Panc1 (cell line): ENCODE data around the gene ZC3H12C.
"Not testable (repeated sequence)": the region's sequence is repeated elsewhere in the genome, so short reads cannot be mapped to it uniquely, and the experiment has no call there.

ENCODE experiments used
- TCF7L2 ChIP-seq: IDR thresholded peaks from 2 replicates; pipeline ENCODE4 v1.6.1; 2011; ENCODE audit warnings: mild to moderate bottlenecking, low read depth, low read length, inconsistent platforms
- TF ChIP-seq, protein P1 (sequence below): fragments of 450-650 bp; IDR thresholded peaks from 2 replicates; pipeline ENCODE4 v1.5.1; 2017; ENCODE audit warnings: mild to moderate bottlenecking
- TF ChIP-seq, protein P2 (sequence below), 2 experiments: IDR thresholded peaks; 2 replicates each; pipeline ENCODE4 v1.6.1; 2011 to 2012; ENCODE audit warnings: low read depth in 2 of 2, control low read depth in 1 of 2, low read length in 1 of 2, mild to moderate bottlenecking in 1 of 2, moderate library complexity in 1 of 2; ENCODE audit not compliant: insufficient read depth in 1 of 2

DNA sequence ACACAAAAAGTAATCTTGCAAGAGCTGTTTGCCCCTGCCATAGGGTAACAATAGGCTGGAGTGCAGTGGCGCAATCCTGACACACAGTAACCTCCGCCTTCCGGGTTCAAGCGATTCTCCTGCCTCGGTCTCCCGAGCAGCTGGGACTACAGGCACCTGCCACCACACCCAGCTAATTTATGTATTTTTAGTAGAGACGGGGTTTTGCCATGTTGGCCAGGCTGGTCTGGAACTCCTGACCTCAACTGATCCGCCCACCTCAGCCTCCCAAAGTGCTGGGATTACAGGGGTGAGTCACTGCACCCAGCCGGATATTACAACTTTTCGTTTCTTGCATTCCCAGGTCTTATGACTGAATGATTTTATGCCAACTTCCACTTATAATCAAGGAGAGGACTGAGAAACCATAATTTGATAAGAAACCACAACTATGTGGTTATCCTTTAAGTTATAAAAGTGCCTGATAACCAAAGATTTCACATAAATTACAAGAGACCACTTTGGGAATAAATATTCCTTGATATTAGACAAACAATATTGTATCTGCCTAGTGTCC is 101.1 kb downstream of the ZC3H12C start:
- TF ChIP-seq, protein P1, sequence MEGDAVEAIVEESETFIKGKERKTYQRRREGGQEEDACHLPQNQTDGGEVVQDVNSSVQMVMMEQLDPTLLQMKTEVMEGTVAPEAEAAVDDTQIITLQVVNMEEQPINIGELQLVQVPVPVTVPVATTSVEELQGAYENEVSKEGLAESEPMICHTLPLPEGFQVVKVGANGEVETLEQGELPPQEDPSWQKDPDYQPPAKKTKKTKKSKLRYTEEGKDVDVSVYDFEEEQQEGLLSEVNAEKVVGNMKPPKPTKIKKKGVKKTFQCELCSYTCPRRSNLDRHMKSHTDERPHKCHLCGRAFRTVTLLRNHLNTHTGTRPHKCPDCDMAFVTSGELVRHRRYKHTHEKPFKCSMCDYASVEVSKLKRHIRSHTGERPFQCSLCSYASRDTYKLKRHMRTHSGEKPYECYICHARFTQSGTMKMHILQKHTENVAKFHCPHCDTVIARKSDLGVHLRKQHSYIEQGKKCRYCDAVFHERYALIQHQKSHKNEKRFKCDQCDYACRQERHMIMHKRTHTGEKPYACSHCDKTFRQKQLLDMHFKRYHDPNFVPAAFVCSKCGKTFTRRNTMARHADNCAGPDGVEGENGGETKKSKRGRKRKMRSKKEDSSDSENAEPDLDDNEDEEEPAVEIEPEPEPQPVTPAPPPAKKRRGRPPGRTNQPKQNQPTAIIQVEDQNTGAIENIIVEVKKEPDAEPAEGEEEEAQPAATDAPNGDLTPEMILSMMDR = not testable (repeated sequence)
- not testable (repeated sequence) for TF ChIP-seq TCF7L2
- TF ChIP-seq, protein P2, sequence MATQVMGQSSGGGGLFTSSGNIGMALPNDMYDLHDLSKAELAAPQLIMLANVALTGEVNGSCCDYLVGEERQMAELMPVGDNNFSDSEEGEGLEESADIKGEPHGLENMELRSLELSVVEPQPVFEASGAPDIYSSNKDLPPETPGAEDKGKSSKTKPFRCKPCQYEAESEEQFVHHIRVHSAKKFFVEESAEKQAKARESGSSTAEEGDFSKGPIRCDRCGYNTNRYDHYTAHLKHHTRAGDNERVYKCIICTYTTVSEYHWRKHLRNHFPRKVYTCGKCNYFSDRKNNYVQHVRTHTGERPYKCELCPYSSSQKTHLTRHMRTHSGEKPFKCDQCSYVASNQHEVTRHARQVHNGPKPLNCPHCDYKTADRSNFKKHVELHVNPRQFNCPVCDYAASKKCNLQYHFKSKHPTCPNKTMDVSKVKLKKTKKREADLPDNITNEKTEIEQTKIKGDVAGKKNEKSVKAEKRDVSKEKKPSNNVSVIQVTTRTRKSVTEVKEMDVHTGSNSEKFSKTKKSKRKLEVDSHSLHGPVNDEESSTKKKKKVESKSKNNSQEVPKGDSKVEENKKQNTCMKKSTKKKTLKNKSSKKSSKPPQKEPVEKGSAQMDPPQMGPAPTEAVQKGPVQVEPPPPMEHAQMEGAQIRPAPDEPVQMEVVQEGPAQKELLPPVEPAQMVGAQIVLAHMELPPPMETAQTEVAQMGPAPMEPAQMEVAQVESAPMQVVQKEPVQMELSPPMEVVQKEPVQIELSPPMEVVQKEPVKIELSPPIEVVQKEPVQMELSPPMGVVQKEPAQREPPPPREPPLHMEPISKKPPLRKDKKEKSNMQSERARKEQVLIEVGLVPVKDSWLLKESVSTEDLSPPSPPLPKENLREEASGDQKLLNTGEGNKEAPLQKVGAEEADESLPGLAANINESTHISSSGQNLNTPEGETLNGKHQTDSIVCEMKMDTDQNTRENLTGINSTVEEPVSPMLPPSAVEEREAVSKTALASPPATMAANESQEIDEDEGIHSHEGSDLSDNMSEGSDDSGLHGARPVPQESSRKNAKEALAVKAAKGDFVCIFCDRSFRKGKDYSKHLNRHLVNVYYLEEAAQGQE (IDR thresholded peaks at IDR 0.05; ENCODE audit: insufficient read depth in 1 of 2, low read depth in 2 of 2, low read length in 1 of 2) = not testable (repeated sequence)
